22Rv1 (cell line): ENCODE data around the gene MLLT3.

Source experiments
- ZFX ChIP-seq: fragments of 450-650 bp; IDR thresholded peaks from 2 replicates; pipeline ENCODE4 v1.6.1; 2017; ENCODE audit warnings: antibody characterized with exemption, borderline replicate concordance
- TF ChIP-seq, protein P1 (sequence below): fragments of 450-650 bp; IDR thresholded peaks from 2 replicates; pipeline ENCODE4 v1.5.1; 2017; ENCODE audit warnings: mild to moderate bottlenecking

DNA sequence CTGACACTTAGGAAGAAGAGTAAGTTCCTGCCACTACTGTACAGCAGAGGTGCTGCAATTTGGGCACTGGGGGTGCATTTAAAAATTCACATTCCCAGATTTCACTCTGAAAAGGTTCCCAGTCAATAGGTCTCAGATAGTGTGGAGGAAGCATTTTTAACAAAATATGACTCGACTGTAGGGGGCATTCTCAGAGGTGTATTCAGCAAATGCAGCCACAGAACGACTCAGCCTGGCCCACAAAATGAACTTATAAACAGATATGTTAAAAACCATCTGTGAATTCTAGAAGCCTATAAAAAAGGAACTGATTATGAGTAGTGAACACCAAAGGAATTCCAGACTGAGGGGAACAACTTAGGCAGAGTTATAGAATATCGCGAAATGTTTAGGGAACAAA lies 31.1 kb downstream of the MLLT3 start:
- TF ChIP-seq, protein P1, sequence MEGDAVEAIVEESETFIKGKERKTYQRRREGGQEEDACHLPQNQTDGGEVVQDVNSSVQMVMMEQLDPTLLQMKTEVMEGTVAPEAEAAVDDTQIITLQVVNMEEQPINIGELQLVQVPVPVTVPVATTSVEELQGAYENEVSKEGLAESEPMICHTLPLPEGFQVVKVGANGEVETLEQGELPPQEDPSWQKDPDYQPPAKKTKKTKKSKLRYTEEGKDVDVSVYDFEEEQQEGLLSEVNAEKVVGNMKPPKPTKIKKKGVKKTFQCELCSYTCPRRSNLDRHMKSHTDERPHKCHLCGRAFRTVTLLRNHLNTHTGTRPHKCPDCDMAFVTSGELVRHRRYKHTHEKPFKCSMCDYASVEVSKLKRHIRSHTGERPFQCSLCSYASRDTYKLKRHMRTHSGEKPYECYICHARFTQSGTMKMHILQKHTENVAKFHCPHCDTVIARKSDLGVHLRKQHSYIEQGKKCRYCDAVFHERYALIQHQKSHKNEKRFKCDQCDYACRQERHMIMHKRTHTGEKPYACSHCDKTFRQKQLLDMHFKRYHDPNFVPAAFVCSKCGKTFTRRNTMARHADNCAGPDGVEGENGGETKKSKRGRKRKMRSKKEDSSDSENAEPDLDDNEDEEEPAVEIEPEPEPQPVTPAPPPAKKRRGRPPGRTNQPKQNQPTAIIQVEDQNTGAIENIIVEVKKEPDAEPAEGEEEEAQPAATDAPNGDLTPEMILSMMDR: no peak
- TF ChIP-seq ZFX: no peak
